Measurements from ENCODE around the gene ANKRD34A.

ANKRD34A gene

DNA sequence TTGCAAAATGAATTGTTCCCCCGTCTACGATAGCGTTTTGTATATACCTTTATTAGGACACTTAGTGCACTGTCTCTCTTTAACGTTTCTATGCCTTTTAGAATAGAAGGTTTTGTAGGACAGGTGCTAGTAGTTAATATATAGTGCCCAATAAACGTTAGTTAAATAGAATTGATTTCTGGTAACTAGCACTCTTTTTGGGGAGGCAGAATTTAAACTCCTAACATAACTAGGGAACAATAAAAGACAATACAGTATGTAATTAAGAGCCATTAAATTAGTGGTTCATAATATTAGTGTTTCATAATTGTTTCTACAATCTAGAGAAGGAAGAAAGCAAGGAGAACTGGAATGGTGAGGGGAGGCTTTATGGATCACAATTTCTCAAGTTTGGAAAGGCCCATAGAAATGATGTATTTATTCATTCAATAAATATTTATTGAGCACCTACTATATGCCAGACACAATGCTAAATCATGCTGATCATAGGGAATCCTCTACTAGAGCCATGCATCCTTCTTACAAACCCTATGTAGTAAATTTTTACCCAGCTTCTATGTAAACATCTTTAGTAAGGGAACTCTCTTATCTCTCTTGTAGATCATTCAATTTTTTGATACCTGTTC lies 857 bp upstream of the ANKRD34A start:
- DNase-seq = no peak

DNA sequence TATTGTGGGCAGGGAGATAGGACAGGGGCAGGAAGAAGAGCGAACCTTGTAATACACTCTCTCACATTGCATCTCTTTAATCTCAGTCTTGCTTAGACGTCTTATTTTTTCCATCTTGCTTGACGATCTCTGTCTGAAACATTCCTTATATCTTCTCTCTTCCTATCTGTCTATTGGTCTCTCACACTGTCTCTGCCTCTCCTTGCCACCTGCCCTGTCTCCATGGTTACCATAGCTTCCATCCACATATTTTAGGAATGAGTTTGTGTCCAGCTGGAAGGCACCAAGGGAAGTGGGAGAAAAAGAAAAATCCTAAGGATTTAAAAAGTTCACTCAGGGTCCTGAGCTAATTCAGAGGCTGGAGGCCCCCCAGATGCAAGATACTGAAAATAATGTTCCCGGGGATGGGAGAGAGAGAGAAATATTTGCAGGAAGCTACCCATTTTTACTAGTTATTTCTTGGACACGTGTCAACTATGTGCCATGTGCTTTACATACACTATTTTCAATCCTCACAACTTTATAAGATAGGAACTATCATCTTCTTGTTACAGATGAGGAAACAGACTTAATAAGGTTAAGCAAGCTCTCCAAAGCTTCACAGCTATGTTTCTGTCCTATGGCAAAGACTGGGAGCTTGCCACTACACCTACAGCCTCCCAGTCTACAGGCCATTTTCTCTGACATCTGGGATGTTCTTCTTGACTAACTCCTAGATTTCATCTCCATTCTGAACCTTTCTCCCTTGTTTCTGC lies 933 bp downstream of the ANKRD34A start:
- no peak for DNase-seq

DNA sequence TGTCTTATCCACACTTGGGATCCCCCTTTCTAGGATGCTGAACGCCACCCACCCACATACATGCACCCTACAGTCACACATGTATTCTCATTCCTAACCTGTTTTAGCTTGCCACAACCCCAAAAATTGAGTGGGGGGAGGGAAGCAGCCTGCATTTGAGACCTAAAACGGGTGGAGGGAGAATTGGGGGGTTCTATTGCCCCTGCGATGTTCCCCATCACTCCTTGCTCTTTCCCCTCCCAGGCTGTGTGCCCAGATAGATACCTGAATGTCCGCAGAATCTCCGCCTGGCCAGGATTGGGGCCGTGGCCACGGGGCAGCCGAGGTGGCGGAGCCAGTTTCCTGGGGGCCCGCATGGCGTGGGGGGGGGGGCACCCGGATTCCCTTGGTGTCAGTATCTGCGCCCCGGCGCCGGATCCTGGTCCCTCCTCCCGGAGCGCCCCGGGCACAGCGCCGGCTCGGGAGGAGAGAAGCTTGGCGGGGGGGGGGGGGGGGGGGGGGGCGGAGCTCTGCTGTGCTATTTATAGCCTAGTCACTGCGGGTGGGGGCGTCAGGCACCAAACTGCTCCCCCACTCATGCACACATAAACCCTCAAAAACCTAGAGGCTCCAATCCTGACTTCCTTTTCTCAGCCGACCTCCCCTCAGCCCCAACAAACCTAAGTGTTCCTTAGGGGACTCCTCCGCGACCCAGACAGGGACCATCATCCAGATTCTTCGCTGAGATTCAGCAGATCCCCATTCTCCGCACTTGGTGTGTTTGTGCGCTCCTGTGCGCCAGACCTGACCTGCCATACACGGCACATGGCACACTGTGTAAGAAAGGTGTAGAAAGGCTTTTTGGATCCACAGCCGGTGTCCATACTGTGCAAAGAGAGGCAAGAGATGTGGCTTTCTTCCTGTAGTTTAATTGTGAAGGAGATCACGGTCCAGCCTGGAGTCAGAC lies 1.9 kb downstream of the ANKRD34A start:
- peak; percentile 48 for DNase-seq

DNA sequence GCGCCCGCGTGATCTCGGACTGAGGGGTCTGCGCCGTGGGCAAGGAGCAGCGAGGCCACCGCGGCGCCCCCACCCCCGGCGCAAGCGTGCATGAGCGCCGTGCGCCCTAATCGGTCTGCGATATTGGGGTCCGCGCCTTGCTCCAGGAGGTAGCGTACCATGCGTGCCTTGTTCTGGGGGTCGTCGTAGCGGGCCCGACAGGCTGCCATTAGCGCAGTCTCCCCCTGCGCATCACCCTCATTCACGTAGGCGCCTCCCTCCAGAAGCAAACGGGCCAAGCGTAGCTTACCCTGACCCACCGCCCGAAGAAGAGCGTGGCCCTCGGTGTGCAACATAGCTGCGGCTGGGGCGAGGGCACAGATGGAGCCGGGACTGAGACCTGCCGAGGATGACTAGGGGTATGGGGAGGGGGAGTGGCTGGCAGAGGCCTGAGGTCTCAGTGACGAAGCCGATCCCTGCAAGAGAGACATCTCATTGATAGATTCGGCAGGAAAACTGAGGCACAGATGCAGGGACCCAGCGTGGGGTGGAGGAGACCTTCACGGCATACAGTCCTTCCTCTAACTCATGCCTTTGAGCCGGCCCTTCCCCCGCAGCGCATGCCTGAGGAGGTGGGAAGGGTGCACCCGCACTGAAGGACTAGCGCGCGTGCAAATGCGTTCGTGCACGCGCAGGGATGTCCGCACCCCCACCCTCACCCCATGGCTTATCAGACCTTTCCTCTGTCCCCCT lies 2.8 kb downstream of the ANKRD34A start:
- peak; percentile 71 for DNase-seq

DNA sequence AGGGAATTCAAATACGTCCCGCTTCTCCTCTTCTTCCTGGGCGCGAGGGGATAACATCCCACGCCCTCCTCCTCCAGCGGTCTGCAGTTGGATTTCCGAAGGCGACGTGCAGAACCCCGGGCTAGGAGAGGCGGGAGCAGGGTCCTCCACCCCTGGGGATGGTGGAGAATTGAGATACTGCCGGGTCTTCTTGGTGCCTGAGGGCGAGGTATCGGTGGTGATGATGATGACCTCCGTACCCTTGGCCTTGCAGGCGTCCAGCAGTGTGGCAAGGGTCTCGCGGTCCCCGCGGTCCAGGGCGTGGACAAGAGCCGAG lies 3.3 kb downstream of the ANKRD34A start:
- DNase-seq = no peak

DNA sequence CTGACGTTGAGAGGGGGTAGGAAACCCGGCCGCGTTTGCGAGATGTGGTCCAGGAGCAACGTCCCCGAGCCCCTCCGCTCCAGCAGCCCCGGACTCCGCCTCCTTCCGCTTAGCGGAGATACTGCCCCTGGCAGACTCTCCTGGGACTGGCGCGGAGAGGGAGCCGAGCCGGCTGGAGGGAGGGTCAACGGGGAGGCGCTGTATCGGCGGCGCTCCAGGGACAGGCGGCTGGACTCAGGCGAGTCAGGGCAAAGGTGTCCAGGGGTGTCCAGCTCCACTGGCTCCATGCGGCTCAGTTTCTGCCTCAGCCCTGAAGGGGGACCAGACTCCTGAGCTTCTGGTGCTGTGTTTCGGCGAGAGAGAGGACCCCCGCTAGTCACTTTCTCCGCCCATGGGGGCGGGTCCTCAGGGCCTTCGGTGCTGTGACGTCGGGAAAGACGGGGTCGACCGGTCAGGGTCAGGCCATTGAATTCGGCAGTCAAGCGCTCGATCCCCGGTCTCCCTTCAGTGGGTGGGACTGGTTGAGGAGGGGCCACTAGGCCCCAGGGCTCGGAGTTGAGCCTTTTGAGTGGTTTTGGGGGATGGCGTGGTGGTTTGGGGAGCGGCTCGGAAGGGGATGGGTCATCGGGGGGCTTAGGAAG lies 3.8 kb downstream of the ANKRD34A start:
- DNase-seq = peak; percentile 45

DNA sequence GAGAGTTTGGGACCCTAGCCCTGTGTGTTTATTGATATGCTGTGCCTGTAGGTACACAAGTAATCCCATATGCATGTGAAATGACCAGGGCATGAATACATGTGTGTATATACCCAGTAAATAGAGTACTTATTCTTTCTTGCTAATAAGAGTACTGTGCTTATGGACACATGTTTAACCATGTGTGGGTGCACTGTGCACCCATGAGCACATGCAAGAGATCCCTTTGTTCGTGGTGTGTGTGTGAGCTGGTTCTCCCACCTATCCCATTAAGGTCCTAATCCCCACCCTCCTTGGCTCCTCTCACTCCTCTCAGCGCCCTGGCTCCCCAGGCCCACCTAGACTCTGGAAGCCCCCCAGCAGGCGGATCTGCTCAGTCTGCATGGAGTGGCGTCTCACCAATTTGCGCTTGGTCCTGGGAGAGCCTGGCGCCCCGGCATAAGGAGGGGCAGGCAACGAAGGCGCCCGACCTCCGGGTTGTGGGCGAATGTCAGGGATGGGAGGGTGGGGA lies 4.4 kb downstream of the ANKRD34A start:
- DNase-seq = no peak

DNA sequence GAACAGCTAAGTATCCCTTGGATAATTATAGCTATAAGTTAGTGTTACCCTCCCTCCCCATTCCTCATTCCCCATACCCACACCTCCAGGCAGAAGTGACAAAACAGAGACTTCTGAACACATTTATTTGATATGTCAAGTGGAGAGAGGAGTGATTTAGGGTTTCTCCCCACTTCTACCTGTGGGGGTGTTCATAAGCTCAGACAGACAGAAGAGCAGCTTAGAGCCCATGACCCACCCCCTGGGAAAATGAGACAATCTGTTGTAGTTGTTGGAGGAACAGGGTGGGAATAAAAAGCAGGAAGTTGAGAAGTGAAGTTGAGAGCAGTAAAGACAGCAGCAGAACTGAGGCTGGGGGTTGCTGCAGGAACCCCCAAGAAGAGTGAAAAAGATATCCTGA lies 5.0 kb downstream of the ANKRD34A start:
- DNase-seq = no peak

DNA sequence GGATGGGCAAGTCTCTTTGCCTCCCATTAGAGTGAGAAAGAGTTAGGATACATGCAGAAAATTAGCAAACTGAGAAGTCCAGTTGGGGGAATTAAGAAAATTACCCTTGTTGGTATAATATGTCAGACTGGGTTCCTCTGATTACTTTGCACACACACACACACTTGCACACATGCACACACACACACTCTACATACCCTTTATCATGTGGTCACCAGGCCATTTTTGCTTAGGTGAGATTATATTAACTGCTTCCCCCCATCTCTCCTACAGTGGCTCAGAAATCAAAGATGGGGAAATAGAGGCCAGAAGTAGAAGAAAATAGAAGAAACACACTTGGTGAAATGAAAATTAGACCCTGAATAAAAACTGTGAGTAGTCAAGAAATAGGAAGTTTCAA lies 5.6 kb downstream of the ANKRD34A start:
- no peak for DNase-seq

DNA sequence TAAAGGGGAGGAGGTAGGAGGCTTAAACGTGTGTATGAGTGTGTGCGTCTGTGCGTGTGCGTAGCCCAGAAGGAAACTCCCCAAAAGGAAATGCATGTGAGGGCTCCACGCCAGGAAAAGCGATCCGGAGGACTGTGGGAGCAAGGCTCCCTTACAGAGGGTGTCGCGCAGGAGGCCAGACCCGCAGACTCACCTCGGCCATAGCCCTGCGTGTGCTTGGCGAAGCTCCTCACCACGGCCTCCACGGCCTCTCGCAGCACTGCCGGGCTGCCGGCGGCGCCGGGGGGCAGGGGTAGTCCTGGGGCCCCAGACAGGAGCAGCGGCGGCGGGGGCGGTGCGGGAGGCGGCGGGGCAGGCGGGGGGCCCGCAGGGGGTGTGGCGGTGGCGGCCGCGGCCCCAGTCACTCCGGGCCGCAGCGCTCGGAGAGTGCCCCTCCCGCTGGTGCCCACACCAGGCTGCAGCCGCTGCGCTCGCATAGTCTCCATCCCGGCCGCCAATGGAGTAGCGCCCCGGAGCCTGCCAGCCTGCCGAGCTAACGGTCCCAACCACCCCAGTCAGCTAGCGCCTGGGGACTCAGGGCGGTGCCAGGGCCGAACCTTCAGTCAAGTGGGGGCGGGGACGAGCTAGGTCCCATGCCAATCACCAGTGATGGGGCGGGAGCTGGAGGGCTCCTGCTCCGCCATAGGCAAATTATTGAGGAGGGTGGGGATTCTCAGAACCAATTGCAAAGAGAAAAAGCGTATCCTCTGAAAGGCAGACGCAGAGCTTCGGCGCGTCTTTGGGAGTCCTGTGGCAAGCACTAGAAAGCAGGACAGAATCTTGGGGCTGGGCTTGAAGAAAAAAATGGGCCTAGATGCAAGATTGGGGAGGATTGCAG lies 6.7 kb downstream of the ANKRD34A start, which contains the start of gene LIX1L:
TSS of gene LIX1L (minus strand) at position 575 of the 877 bp plus-strand sequence. CDS start at position 485, 90 bp downstream.
- peak; percentile 96 for DNase-seq

DNA sequence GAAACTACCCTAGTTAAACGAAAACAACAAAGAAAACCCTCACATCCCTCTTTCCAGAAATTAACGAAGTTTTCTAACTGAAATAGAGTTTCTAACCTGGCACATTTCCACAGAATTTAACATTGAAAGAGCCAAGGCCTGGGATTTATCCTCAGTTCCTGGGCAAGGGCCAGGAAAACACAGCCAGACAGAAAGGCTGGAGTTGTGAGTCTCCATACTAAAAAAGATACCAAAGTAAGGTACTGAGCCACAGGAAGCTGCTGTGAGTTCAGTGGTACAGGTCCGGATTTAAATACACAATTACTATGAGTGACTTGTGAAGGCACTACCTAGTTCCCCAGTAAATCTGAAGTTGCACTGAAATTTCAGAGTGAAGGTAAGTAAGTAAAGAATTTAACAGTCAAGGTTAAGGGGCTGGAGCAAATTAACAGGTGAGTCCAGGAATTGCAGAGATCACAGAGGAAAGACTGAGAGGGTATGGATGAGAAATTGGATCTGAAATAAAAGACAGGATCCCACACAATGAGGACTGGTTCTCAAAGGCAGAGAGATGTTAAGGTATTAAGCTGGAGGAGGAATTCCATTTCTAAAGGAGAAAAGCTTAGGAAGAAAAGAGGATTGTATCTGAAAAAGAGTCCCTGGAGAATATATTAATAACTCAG lies 7.5 kb downstream of the ANKRD34A start:
- no peak for DNase-seq

DNA sequence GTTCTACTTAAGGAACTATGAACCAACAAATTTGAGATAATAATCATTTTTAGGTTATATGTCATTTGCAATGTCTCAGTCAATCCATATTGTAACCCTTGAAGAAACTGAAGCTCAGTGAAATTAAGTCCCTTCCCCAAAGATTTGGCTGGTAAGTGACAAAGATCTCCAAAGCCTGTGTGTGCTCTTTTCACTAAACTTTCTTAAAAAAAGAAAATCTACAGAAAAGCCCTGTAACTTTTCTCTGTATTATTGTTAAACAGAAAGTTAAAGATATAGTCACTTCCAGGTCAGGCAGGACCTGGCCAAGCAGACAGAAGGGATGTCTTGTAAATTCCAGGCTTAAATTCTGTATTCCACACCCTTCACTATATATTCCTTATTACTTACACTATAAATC lies 8.0 kb downstream of the ANKRD34A start:
- DNase-seq = no peak

DNA sequence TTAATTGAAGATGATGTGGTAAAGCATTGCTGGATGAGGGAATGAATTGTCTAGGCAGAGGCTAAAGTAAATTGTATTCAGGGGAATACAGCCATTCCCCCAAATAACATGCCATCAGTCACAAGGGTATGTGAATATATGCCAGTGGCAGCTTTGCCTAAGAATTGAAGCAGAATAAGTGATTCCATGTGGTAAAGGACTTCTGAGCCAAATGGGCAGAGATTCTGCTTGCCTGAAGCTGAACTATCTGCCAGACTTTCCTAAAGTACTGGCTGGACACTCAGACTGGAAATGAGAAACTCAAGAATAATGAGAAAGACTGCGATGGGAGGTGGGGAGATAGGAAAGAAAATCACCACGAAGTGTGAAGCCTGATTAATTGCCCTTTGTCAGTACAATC lies 8.9 kb downstream of the ANKRD34A start:
- DNase-seq = no peak

DNA sequence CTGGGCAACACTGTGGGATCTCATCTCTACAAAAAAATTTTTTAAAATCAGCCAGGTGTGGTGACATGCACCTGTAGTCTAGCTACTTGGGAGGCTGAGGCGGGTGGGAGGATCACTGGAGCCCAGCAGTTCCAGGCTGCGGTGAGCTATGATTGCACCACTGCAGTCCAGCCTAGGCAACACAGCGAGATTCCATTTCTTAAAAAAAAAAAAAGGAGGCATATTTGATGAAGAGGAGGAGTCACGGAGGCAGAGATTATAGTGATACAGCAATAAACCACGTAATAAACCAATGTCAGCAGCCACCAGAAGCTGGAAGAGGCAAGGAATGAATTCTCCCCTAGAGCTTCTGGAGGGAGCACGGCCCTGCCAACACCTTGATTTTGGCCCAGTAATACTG lies 10.5 kb downstream of the ANKRD34A start:
- DNase-seq = no peak

DNA sequence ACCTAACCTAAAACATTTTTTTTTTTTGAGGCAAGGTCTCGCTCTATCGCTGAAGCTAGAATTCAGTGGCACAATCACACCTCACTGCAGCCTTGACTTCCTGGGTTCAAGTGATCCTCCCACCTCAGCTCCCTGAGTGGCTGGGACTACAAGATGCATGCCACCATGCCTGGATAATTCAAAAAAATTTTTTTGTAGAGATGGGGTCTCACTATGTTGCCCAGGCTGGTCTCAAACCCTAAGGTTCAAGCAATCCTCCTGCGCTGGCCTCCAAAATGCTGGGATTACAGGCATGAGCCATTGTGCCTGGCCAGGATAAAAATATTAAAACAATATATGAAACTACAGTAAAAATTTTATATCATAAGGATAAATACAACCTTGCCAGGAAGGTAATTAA lies 11.5 kb downstream of the ANKRD34A start:
- no peak for DNase-seq

DNA sequence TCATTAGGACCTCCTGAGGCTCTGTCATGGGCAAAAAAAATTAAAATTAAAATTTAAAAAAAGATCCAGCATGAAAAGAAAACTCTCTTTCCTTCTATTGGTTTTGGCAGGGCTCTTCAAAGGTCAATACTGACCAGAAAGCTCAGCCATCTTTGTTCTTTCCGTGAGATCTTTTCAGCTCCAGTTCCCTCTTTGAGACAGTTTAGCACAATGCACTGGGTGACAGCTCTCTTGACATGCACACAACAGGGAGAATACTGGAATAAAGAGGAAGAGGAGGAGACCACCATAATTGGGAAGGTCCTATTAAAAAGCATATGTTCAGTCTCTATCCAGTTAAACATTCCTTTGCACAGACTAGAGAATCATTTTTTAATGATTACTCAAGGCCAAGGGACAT lies 12.8 kb downstream of the ANKRD34A start:
- no peak for DNase-seq

DNA sequence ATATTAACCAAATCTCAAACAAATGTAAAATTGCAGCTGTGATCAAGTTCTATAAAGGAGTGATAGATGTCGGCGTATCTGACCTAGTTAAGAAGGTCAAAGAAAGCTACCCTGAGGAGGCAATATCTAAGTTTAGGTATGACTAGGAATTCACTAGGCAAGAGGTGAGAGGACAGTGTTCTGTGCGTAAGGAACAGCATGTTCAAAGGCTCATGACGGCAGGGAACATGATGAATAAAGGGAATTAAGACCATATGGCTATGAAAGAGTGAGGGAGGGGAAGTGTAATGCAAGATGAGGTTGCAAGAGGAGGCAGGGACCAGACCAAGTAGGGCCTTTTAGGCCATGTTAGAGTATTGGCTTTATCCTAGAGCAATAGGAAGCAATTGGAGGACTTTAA lies 15.2 kb downstream of the ANKRD34A start:
- DNase-seq = no peak

DNA sequence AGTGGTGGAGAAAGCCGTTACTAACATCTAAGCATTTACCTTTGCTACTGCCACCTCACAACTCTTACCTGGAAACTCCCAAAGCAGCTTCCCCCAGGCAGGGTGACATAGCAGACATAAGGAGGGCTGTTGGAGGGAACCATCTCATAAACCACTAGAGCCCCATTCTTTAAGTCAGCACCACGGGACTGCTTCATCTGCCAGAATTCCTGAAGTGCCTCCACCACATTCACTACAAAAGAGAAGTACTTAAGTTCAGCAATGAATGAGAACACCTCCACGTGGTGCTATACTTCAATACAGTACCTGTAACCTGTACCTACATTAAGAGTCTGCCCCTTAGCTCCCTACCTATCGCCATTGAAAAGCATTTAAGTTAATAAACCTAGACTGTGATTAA lies 16.8 kb downstream of the ANKRD34A start:
- no peak for DNase-seq

DNA sequence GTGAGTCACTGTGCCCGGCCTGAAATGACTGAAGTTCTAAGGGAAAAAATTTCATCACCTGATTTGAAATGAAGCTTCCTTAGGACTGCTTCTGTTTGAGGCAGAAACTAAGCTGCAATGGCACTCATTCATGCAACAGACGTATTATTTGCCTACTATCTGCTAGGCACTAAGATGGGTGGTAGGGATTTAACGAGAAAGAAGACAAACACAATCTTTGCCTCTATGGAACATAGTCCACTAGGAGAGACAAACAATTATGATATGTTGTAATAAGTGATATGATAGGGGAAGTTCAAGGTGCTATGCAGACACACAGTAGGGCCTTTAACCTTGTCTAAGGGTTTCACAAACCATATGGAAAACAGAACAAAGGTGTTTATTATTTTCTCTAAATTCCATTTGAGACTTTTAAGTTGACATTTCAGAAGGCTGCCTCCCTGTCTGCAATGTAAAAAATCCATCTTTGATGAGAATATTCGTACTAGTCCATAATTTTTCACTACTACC lies 17.8 kb downstream of the ANKRD34A start:
- no peak for DNase-seq

DNA sequence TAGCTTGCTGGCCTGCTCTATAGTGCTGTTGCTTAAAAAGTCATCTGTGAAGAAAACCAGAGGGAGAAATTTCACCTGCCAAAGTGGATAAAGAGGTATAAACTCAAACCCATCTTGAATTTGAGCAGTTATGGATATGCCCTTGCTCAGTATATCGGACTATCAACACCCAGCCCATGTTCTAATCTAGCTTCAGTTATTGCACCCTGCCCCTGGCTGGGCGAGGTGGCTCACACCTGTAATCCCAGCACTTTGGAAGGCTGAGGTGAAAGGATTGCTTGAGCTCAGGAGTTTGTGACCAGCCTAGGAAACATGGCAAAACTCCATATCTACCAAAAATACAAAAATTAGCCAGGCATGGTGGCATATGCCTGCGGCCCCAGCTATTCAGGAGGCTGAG lies 19.8 kb downstream of the ANKRD34A start:
- DNase-seq = no peak

All from activated naive CD4-positive, alpha-beta T cell treated with anti-CD3 and anti-CD28 coated beads, Interleukin-2, amount 50 U/mL, for 16 hours (primary cell).